OCI-LY1 (cell line): Measurements from ENCODE around the gene RAB7A.

Experiments
- CTCF ChIP-seq: fragments of 200-600 bp; sonication (generic), shearing (Covaris generic); IDR thresholded peaks from 2 replicates; pipeline ENCODE4 v1.5.1; 2017; ENCODE audit warnings: mild to moderate bottlenecking, antibody characterized with exemption, low read length, moderate library complexity, mixed read lengths
- EZH2 ChIP-seq: fragments of 200-600 bp; sonication (generic), shearing (Covaris generic); IDR thresholded peaks from 2 replicates; pipeline ENCODE4 v1.8.0; 2017; ENCODE audit warnings: borderline replicate concordance, mixed run types, mild to moderate bottlenecking, antibody characterized with exemption, low read length, moderate library complexity, mixed read lengths

- no peak for TF ChIP-seq CTCF
- TF ChIP-seq EZH2 = no peak
Observed at GRCh38 chr3:128736601-128737000, 10.6 kb downstream of the RAB7A start.
